ENCODE measurements around the gene KCNMA1.
"Not testable (repeated sequence)": the region's sequence is repeated elsewhere in the genome, so short reads cannot be mapped to it uniquely, and the experiment has no call there.

The KCNMA1 gene

GRCh38 chr10:77348082-77348481 lies 289.5 kb downstream of the KCNMA1 start:
- no peak for TF ChIP-seq CTCF (IDR thresholded peaks at IDR 0.05; ENCODE audit: low read depth, low read length)
- no peak for DNase-seq (ENCODE audit: extremely low read depth, low read depth)

DNA sequence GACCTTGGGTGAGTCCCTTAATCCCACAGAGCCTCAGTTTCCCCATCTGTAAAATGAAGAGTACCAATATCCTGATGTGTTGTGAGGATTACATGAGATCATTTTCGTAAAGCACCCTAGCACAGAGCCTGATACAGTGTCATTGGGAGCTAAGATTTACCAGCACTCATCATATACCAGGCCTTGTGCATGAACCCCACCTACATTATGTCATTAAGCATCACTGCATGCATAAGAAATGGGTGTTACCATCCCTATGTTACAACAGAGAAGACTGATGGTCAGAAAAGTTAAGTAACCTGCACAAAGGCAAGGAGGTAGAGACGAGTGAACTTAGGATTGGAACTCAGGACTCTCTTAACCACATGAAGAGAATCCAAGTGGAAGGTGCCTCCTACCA lies 290.6 kb downstream of the KCNMA1 start:
- DNase-seq (ENCODE audit: extremely low read depth, low read depth) = no peak
- no peak for TF ChIP-seq CTCF (IDR thresholded peaks at IDR 0.05; ENCODE audit: low read depth, low read length)

DNA sequence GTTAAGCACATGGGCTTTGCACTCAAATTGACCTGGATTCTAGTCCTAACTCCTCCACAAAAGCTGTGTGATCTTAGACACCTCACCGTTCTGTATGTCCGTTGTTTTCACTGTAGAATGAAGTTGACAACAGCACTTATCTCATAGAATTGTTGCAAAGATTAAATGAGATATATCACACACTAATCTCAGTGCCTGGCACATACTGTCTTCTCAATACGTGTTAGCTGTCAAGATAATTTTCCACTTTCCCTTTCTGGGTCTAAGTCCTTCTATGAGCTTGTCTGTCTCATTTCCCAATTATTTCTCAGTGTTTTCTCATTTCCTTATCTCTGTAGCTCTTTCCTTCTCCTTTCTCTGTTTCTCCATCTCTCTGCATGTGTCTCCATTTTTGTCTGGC lies 296.6 kb downstream of the KCNMA1 start:
- TF ChIP-seq CTCF (IDR thresholded peaks at IDR 0.05; ENCODE audit: low read depth, low read length) = no peak
- no peak for DNase-seq (ENCODE audit: extremely low read depth, low read depth)

DNA sequence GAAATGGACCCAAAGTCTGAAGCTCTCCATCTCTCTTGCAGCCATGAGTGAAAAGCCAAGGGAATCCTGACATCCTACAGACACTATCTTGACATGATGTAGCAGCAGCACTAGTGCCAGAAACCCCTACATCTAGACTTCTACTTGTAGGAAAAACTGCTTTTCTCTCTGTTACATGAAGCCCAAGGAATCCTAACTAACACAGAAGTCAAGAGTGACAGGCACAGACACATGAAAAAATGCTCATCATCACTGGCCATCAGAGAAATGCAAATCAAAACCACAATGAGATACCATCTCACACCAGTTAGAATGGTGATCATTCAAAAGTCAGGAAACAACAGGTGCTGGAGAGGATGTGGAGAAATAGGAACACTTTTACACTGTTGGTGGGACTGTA lies 297.7 kb downstream of the KCNMA1 start:
- not testable (repeated sequence) for DNase-seq (ENCODE audit: extremely low read depth, low read depth)

DNA sequence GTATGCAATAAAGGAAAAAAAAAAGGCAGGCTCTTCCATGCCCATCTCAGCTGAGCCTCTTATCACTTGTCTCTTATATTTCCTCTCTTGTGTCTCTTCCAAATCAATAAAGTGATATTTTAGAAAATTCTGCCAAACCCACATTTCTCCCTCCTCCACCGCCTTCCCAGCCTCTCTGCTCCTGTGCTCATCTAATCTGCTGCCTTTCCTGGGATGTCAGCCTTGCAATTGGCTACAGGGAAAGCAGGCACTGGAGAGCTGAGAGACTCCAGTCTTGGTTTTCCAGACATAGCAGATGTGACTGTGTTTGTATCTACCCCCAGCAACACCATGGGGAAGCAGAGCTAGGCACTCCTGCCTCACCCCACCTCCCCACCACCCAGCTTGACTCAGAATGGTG lies 298.4 kb downstream of the KCNMA1 start:
- no peak for TF ChIP-seq CTCF (IDR thresholded peaks at IDR 0.05; ENCODE audit: low read depth, low read length)
- no peak for DNase-seq (ENCODE audit: extremely low read depth, low read depth)

DNA sequence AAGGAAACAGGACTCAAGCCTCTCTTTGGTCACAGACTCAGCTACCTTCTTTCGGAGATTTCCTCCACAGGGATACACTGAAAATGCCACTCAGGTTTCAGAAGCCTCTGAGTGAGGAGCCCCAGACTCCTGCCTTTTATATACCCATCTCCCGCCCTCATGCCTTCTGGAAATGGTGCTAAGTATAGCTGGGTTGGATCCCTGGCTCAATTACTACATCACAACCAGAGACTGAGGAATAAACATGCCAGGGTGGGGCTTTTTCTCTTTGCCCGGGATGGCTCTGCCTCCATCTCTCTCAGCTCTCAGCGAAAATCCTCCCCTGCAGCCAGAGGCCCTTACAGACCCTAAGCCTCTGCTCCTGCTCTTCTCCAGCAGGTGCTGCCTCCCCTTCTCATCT lies 299.5 kb downstream of the KCNMA1 start:
- TF ChIP-seq CTCF (IDR thresholded peaks at IDR 0.05; ENCODE audit: low read depth, low read length) = no peak

DNA sequence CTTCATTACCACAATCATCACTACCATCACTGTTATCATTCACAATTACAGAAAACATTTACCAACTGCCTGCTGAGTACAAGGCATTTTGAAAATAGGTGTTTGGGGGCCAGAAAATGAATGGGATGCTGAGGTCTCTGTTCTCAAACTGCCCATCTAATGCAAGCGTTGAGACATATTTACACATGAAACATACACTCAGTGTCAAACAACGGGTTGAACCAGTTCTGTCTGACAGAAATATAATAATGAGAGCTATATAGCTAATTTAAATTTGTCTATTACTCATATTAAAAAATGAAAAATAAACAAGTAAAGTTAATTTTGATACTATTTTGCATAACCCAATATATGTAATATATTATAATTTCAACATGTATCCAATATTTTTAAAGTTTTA lies 303.1 kb downstream of the KCNMA1 start:
- no peak for TF ChIP-seq CTCF (IDR thresholded peaks at IDR 0.05; ENCODE audit: low read depth, low read length)
- no peak for DNase-seq (ENCODE audit: extremely low read depth, low read depth)

More for the DNA sequence above, 299.5 kb downstream of the KCNMA1 start:
- DNase-seq (ENCODE audit: extremely low read depth, low read depth) = no peak

GRCh38 chr10:77333610-77334340 lies 303.8 kb downstream of the KCNMA1 start:
- no peak for TF ChIP-seq CTCF (IDR thresholded peaks at IDR 0.05; ENCODE audit: low read depth, low read length)
- no peak for DNase-seq (ENCODE audit: extremely low read depth, low read depth)

All from AG09319 (cell line).